LHCN-M2 (cell line): Measurements from ENCODE around the gene PPP6R3. TPM values are rescaled to one million over a fixed set of nuclear protein-coding genes. Genes with fewer than 3 reads are reported as not detected.
"Not testable (repeated sequence)": the region's sequence is repeated elsewhere in the genome, so short reads cannot be mapped to it uniquely, and the experiment has no call there.

Experiments
- DNase-seq: peaks from one replicate; pipeline ENCODE4 v3.0.0-alpha.2; 2012; ENCODE audit warnings: low read depth
- total RNA-seq: library from RNA; depleted of rRNA; stranded (reverse); fragments of >200 nt; gene quantifications from 2 replicates; pipeline ENCODE4 v1.2.3, GENCODE V29; 2014

PPP6R3 gene
- total RNA-seq, 1 experiment from 2014 or later = 84.6 TPM

DNA sequence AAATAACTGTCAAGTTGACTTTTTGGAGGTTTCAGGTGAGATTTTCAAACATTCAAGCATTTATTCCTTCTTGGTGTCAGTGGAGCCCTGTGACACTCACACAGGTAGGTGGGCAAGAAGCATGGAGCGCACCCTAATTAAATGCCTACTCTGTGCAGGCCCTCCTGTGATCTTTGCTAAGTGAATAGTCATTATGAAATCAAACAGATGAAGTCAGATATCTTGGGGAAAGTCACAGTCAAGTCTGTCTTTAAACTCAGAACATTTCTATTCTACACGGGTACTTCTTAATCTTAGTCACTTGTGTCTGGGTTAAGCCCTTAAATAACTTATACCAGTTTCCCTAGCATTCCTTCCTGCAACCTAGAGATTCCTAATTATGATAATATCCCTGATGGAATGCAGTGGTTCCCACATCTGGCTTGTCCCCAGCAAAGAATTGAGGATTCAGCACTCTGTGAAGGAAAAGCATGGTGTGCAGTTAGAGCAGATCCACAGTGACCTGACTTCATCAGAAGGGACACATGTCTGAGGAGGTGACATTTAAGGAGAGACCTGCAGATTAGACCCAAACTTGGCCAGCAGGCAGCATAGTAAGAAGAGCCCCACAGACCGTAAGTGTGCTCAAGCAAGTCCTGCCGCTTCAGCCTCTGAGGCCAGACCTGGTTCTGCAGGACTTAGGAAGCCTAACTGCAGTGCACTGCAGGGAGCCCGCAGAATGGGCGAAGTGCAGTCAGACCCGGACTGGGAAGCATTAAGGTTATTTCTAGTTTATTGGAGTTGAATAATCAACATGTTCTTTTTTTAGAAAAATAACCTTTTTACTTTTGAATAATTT lies 138.5 kb downstream of the PPP6R3 start:
- DNase-seq = no peak

DNA sequence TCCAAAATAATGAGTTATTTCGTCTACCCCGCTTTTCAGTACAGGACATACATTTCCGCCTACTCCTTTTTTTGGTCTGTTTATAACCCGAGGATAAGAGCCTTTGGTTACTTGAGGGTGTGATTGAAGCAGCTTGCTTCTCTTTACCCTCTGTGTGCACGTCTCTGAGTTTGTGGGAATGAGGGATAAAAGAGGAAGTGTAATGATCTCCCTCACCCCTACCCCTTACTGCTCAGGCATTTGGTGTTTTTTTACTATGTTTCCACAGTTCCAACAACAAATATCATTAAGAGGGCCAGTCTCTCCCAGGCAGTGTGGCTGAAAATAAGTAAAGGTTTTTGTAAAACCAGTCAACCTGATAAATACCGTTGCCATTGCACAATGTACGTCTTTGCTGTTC lies 140.6 kb downstream of the PPP6R3 start:
- no peak for DNase-seq

DNA sequence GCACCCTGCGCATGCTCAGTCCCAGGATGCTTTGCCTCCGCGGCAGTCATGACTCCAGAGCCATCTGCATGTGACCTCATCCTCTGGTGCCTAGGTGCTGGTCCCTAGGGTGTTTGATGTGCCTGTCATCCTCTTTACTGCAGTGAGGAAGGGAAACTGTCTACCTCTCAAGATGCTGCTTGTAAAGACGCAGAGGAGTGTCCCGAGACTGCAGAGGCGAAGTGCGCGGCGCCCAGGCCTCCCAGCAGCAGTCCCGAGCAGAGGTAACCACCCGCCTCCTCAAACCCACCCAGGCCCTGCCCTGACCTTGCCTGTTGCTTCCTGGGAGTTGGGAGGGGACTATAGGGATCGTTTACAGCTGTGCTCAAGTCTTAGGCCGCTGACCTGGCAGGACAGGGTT lies 149.2 kb downstream of the PPP6R3 start:
- DNase-seq = no peak

DNA sequence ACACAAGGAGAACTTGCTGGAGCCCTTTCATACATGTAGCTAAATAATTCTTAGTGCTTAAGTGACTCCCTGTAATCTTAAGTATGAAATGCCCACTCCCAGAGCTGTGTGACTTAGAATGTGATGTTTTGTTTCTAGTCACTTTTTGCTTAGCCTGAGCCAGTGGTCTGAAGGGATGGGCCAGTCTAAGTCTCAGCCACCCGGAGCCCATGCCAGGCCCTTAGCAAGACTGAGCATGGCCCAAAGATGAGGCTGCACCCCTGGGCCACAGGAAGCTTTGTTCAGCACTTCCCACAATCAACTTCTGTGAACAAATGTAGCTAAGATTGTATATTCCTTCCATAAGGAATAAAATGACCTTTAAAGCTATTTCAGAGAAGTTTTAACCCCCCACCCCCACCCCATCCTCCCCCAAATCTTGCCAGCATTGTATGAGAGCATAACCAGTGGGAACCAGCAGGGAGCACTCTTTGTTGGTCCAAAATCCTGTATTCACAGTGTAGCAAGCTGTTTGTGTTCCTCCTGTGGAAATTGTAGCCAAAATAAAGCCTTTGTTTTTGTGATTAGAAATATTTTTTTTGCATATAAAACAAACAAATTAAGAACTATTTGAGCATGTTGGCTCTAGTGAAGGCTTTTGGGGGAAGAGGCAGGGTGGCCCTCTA lies 150.0 kb downstream of the PPP6R3 start:
- DNase-seq = peak; percentile 7

DNA sequence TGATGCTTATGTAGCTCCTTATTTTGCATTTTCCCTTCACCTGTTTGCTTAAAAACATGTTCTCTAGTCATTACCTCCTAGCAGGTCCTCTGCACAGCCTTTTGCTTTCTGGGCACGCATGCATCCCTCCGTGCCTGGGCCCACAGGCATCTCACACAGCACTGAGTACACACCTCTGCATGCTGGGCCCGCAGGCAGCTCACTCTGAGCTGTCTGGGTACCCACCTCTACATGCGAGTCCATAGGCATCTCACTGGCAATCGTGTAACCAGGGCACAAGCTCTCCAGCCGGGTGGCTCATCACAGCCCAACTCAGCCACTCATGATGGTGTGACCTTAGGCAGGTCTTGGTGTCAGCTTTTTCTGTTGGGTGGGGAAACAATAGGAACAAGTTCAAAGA lies 155.1 kb downstream of the PPP6R3 start:
- no peak for DNase-seq

DNA sequence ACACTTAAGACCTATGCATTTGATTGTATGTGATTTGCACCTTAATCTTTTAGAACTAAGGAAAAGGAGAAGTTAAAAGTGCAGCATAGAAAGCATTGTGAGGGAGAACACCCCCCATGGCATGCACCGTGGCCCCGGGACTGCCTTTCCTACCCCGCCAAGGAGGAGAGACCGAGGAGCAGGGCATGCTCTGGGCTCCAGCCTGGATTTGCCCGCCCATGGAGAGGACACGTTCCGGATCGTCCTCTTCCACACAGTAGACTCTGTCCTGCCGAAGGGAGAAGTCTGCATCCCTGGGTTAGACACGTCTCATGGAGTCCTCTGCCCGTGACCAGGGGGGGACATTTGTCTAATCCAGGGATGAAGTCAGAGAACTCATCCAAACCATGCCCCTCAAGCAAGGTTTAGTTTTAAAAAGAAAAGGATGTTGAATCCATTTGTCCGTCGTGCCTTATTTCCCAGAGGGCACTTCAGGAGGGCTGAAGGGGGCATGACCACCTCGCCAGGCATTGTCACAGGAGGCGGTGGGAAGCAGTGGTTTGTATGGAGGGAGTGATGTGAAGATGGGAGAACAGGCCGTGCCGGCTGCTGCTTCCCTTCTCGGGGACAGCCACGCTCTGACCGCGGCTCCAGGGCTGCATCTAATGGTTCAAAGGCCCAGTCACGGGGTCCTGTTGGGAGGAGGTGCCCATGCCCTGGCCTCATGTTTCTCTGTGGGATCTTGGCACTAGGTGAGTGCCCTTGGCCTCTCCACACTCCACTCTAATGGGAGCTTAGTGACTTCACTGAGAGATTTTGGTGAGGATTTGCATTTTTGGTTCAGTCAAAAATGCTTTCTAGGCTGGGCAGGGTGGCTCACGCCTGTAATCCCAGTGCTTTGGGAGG lies 157.6 kb downstream of the PPP6R3 start:
- no peak for DNase-seq

DNA sequence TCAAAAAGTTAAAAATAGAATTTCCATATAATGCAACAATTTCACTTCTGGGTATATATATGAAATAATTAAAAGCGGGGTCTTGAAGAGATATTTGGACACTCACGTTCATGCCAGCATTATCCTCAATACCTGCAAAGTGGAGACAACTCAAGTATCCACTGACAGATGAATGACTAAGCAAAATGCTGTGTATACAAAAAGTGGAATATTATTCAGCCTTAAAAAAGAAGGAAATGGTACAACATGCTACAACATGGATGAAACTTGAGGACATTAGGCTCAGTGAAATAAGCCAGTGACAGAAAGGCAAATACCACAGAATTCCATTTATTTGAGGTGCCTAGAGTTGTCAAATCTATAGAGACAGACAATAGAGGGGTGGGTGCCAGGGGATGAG lies 161.3 kb downstream of the PPP6R3 start:
- DNase-seq = no peak

DNA sequence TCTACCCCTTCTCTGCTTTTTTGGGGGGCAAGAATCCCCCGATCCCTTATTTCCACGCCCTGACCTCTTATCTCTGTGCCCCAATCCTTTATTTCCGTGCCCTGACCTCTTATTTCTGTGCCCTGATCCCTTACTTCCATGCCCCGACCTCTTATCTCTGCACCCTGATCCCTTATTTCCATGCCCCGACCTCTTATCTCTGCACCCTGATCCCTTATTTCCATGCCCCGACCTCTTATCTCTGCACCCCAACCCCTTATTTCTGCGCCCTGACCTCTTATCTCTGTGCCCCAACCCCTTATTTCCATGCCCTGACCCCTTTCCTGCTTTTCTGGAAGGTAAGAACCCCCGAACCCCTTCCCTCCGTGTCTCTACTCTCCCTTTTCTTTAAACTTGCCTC lies 163.2 kb downstream of the PPP6R3 start:
- not testable (repeated sequence) for DNase-seq

DNA sequence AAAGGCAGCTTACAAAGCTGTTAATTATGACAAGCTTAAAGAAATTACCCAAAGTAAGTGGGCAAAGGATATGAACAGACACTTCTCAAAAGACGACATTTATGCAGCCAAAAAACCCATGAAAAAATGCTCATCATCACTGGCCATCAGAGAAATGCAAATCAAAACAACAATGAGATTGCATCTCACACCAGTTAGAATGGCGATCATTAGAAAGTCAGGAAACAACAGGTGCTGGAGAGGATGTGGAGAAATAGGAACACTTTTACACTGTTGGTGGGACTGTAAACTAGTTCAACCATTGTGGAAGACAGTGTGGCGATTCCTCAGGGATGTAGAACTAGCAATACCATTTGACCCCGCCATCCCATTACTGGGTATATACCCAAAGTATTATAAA lies 164.5 kb downstream of the PPP6R3 start:
- not testable (repeated sequence) for DNase-seq

DNA sequence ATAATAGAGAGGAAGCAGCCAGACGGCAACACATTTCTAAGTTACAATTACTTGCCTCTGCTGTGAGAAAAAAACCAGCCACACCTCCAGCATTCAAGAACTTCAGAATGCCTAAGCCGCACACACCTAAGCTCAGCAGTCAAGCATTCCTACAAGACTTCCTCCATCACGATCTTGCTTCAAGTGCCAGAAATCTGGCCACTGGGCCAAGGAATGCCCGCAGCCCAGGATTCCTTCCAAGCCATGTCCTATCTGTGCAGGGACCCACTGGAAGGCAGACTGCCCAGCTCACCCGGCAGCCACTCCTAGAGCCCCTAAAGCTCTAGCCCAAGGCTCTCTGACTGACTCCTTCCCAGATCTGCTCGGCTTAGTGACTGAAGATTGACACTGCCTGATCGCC lies 165.7 kb downstream of the PPP6R3 start:
- not testable (repeated sequence) for DNase-seq

DNA sequence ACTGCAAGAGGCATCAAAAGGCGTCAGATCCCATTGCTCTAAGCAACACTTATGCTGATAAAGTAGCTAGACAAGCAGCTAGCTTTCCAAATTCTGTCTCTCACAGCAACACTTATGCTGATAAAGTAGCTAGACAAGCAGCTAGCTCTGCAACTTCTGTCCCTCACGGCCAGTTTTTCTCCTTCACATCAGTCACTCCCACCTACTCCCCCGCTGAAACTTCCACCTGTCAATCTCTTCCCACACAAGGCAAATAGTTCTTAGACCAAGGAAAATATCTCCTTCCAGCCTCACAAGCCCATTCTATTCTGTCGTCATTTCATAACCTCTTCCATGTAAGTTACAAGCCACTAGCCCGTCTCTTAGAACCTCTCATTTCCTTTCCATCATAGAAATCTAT lies 168.3 kb downstream of the PPP6R3 start:
- not testable (repeated sequence) for DNase-seq

DNA sequence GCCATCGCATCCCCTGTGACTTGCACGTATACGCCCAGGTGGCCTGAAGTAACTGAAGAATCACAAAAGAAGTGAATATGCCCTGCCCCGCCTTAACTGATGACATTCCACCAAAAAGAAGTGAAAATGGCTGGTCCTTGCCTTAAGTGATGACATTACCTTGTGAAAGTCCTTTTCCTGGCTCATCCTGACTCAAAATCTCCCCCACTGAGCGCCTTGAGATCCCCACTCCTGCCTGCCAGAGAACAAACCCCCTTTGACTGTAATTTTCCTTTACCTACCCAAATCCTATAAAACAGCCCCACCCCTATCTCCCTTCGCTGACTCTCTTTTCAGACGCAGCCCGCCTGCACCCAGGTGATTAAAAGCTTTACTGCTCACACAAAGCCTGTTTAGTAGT lies 171.8 kb downstream of the PPP6R3 start:
- DNase-seq = not testable (repeated sequence)

DNA sequence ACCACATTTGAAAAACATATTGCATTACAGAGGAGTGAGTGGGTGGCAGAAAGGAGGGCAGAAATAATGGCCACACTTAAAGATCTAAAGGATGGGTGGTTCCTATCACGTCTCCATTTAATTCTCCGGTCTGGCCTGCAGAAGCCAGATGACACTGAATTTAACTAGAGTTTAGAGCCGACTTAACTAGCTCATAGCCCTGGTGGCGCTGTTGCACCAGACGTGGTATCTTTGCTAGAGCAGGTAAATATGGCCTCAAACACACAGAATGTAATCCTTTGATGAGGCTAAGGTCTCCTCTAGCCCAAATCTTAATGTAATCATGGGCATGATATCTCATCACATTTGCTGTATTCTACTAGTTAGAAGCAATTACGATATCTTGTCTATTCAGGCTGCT lies 172.2 kb downstream of the PPP6R3 start:
- DNase-seq = peak; percentile 43

DNA sequence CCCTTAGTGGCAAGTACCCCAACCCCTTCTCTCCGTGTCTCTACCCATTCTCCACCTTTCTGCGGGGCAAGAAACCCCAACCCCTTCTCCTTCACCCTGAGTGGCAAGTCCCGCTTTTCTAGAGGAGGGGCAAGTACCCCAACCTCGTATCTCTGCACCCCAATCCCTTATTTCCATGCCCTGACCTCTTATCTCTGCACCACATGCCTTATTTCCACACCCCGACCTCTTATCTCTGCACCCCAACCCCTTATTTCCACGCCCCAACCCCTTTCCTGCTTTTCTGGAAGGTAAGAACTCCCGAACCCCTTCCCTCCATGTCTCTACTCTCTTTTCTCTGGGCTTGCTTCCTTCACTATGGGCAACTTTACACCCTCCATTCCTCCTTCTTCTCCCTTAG lies 174.1 kb downstream of the PPP6R3 start:
- DNase-seq = not testable (repeated sequence)

DNA sequence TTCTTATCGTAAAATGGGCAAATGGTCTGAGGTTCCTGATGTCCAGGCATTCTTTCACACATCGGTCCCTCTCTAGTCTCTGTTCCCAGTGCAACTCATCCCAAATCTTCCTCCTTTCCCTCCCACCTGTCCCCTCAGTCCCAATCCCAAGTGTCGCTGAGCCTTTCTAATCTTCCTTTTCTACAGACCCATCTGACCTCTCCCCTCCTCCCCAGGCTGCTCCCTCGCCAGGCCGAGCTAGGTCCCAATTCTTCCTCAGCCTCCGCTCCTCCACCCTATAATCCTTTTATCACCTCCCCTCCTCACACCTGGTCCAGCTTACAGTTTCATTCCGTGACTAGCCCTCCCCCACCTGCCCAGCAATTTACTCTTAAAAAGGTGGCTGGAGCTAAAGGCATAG lies 174.6 kb downstream of the PPP6R3 start:
- DNase-seq = not testable (repeated sequence)

DNA sequence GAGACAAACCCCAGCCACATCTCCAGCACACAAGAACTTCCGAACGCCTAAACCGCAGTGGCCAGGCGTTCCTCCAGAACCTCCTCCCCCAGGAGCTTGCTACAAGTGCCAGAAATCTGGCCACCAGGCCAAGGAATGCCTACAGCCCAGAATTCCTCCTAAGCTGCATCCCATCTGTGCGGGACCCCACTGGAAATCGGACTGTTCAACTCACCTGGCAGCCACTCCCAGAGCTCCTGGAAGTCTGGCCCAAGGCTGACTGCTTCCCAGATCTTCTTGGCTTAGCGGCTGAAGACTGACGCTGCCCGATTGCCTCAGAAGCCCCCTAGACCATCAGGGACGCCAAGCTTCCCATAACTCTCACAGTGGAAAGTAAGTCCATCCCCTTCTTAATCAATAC lies 175.3 kb downstream of the PPP6R3 start:
- DNase-seq = not testable (repeated sequence)

DNA sequence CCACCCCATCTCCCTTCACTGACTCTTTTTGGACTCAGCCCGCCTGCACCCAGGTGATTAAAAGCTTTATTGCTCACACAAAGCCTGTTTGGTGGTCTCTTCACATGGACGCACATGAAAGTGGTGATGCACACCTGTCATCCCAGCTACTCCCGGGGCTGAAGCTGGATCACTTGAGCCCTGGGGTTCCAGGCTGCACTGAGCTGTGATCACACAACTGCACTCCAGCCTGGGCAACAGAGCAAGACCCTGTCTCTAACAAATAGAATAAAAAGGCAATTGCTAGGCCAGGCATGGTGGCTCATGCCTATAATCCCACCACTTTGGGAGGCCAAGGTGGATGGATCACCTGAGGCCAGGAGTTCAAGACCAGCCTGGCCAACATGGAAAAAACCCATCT lies 178.8 kb downstream of the PPP6R3 start:
- DNase-seq = not testable (repeated sequence)

DNA sequence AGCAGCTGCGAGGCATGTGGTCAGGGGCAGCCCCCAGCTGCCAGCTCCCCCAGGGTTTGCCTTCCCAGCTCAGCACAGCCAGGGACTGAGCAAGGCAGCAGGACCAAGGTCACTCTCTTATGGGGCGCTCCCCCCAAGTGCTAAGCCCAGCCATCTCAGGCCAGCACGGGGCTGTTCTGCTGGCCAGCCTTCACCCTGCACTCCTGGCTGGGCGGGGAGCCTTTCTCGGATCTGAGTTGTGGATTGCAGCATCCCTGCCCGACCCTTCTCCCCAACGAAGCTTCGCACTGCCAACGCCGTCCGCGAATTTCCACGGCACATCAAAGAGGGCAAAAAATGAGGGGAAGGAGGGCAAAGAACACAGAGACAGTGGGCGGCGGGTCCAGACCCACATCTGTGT lies 181.3 kb downstream of the PPP6R3 start:
- no peak for DNase-seq

DNA sequence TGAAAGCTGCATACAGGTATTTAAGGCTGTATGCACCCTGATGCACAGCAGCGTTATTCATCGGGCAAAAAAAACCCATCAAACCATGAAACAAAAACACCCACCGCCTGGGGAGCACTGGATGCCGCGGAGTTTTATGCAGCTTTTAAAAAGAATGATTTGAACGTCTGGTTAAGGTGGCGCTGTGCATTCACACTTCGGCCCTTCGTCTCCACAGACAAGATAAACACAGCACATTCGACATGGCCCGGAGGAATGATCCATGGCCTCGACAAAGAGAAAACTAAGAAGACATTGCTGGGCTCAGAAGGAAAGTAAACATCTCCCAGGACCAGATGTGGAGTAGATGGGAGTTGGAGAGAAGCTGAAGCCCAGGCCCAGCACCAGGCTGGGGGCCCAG lies 183.0 kb downstream of the PPP6R3 start:
- DNase-seq = peak; percentile 18

DNA sequence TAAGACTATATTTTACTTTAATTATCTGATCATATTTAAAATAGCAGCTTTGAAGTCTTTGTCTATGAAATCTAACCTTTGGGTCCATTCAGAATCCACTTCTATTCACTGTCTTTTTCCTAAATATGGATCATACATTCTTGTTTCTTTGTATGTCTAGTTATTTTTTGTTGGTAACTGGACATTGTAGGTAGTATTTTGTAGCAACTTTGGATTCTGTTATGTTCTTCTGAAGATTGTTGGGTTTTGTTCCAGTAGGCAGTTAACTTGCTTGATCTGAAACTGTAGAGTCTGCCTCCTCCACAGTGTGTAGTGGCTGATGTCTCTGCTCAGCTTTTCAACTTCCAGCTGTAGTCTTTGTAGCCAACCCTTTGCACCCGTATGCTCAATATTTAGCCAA lies 186.3 kb downstream of the PPP6R3 start:
- no peak for DNase-seq

DNA sequence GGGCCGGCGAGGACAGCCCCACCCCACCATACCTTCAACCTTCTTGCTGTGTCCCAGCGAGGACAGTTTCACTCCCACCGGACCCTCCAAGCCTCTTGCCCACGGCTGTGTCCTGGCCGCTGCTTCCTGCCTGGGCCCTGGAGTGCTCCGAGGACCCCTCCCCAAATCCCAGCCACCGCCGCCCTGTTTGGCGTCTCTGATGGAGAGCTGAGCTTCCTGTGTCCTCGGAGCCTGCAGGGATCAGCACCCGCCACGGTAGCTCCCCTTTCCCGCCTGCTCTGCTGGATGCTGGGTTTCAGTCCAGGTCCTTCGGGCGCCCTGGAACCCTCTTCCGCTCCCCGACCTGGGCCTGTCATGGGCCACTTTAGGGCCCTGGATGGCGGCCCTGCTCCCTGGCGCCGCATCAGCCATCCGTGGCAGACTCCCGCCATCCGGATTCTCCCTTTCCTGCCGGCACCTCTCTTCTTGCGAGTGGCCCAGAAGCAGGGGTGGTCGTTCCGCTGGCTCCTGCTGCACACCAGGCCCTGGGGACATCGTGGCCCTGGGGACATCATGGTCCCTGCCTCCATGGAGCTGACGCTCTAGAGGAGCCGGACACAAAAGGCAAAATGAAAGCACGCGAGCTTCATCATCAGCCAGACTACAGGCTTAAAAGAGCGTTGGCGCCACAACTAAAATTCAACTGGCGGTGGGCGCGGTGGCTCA lies 189.5 kb downstream of the PPP6R3 start:
- DNase-seq = no peak
